ENCODE results near the gene IL3RA.
"Not testable (repeated sequence)": the region's sequence is repeated elsewhere in the genome, so short reads cannot be mapped to it uniquely, and the experiment has no call there.

The IL3RA gene

DNA sequence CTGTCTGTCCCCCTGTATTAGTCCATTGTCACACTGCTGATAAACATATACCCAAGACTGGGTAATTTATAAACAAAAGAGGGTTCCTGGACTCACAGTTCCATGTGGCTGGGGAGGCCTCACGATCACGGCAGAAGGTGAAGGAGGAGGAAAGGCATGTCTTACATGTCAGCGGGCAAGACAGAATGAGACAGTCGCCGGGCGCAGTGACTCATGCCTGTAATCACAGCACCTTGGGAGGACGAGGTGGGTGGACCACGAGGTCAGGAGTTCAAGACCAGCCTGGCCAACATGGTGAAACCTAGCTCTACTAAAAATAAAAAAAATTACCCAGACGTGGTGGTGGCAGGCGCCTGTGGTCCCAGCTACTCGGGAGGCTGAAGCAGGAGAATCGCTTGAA, 24.7 kb downstream of the IL3RA start:
- H3K27me3 ChIP-seq (ENCODE audit: control insufficient read depth, insufficient read depth, low read length) = no peaks in the 10 kb centered on the region
- H3K4me3 ChIP-seq (ENCODE audit: low read depth, low read length) = no peak overlapping the region
- no peaks in the 10 kb centered on the region for H3K9me3 ChIP-seq (ENCODE audit: control insufficient read depth, insufficient read depth, low read length)
- H3K9ac ChIP-seq (ENCODE audit: low read depth, low read length) = no peak overlapping the region
- H3K36me3 ChIP-seq (ENCODE audit: control insufficient read depth, insufficient read depth, low read length) = peaks cover 3% of the 10 kb centered on the region
- H3K4me1 ChIP-seq (ENCODE audit: control insufficient read depth, insufficient read depth, low read length) = no peaks in the 10 kb centered on the region

- Histone ChIP-seq H3K4me1 (ENCODE audit: control insufficient read depth, insufficient read depth, low read length) (no peaks in the 10 kb centered on the region), H3K36me3 (ENCODE audit: control insufficient read depth, insufficient read depth, low read length) (peaks cover 3% of the 10 kb centered on the region), H3K4me3 (ENCODE audit: low read depth, low read length) (no peak overlapping the region), H3K9ac (ENCODE audit: low read depth, low read length) (no peak overlapping the region), H3K9me3 (ENCODE audit: control insufficient read depth, insufficient read depth, low read length) (no peaks in the 10 kb centered on the region), H3K27me3 (ENCODE audit: control insufficient read depth, insufficient read depth, low read length) (no peaks in the 10 kb centered on the region)
These were observed 25.3 kb downstream of the IL3RA start for GRCh38 chrX:1361910-1362309.

DNA sequence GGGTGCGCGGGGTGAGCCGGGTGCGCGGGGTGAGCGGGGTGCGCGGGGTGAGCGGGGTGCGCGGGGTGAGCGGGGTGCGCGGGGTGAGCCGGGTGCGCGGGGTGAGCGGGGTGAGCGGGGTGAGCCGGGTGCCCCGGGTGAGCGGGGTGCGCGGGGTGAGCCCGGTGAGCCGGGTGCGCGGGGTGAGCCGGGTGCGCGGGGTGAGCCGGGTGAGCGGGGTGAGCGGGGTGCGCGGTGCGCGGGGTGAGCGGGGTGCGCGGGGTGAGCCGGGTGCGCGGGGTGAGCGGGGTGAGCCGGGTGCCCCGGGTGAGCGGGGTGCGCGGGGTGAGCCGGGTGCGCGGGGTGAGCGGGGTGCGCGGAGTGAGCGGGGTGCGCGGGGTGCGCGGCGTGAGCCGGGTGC, 29.8 kb downstream of the IL3RA start:
- not testable (repeated sequence) for H3K9me3 ChIP-seq (ENCODE audit: control insufficient read depth, insufficient read depth, low read length); H3K4me3 ChIP-seq (ENCODE audit: low read depth, low read length); H3K4me1 ChIP-seq (ENCODE audit: control insufficient read depth, insufficient read depth, low read length); H3K36me3 ChIP-seq (ENCODE audit: control insufficient read depth, insufficient read depth, low read length); H3K9ac ChIP-seq (ENCODE audit: low read depth, low read length); H3K27me3 ChIP-seq (ENCODE audit: control insufficient read depth, insufficient read depth, low read length)

DNA sequence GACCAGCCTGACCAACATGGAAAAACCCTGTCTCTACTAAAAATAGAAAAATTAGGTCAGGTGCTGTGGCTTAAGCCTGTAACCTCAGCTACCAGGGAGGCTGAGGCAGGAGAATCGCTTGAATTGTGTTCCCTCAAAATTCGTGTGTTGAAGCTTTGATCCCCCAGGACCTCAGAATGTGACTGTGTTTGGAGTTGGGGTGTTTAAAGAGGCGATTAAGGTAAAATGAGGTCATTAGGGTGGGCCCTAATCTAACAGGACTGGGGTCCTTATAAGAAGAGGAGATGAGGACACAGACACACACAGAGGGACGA, 31.8 kb downstream of the IL3RA start:
- H3K9me3 ChIP-seq (ENCODE audit: control insufficient read depth, insufficient read depth, low read length) = no peaks in the 10 kb centered on the region
- H3K9ac ChIP-seq (ENCODE audit: low read depth, low read length) = no peak overlapping the region
- H3K4me3 ChIP-seq (ENCODE audit: low read depth, low read length) = no peak overlapping the region
- H3K36me3 ChIP-seq (ENCODE audit: control insufficient read depth, insufficient read depth, low read length) = no peaks in the 10 kb centered on the region
- no peaks in the 10 kb centered on the region for H3K27me3 ChIP-seq (ENCODE audit: control insufficient read depth, insufficient read depth, low read length)
- H3K4me1 ChIP-seq (ENCODE audit: control insufficient read depth, insufficient read depth, low read length) = no peaks in the 10 kb centered on the region

DNA sequence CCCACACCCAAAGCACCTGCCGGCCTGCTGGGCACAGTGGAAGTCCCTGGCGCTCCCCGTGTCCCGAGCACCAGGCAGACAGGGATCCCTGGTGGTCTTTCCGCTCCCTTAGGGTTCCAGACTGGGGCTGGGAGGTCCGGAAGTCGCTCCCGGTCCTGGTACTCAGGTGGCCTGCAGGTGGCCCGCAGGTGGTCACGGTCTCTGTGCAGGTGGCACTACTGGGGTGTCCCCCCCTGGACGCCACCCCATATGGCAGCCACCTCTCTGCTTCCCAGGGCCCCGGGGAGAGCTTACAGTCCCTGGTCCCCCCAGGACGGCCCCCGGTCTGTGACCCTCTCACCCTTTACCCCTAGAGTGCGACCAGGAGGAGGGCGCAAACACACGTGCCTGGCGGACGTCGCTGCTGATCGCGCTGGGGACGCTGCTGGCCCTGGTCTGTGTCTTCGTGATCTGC, 41.7 kb downstream of the IL3RA start:
- no peaks in the 10 kb centered on the region for H3K27me3 ChIP-seq (ENCODE audit: control insufficient read depth, insufficient read depth, low read length)
- H3K4me3 ChIP-seq (ENCODE audit: low read depth, low read length) = no peak overlapping the region
- no peak overlapping the region for H3K9ac ChIP-seq (ENCODE audit: low read depth, low read length)
- no peaks in the 10 kb centered on the region for H3K36me3 ChIP-seq (ENCODE audit: control insufficient read depth, insufficient read depth, low read length)
- H3K4me1 ChIP-seq (ENCODE audit: control insufficient read depth, insufficient read depth, low read length) = no peaks in the 10 kb centered on the region
- H3K9me3 ChIP-seq (ENCODE audit: control insufficient read depth, insufficient read depth, low read length) = no peaks in the 10 kb centered on the region

DNA sequence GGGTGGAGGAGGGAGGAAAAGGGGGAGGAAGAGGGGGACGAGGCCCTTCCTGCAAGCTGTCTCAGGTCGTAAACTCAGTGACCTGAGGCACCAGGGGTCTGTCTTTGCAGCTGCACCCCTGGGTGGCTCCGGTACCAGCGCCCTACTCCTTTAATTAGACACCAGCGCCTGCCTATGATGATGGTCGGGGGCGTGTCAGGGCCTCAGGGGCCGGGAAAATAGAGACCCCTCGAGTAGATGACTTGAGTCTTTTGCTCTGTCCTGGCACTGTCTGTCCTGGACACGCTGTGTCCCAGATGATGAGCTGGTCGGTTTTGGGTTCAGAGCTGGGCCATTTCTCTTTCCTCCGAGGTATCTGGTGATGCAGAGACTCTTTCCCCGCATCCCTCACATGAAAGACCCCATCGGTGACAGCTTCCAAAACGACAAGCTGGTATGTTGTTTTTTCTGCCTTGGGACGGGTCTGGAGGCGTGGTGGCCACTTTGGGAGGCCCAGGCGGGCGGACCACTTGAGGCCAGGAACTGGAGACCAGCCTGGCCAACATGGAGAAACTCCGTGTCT, 44.2 kb downstream of the IL3RA start:
- Histone ChIP-seq H3K36me3 (ENCODE audit: control insufficient read depth, insufficient read depth, low read length) (peaks cover 13% of the 10 kb centered on the region), H3K9ac (ENCODE audit: low read depth, low read length) (no peak overlapping the region), H3K9me3 (ENCODE audit: control insufficient read depth, insufficient read depth, low read length) (no peaks in the 10 kb centered on the region), H3K4me1 (ENCODE audit: control insufficient read depth, insufficient read depth, low read length) (no peaks in the 10 kb centered on the region), H3K4me3 (ENCODE audit: low read depth, low read length) (no peak overlapping the region), H3K27me3 (ENCODE audit: control insufficient read depth, insufficient read depth, low read length) (no peaks in the 10 kb centered on the region)

GRCh38 chrX:1384658-1385252, 48.2 kb downstream of the IL3RA start:
- Histone ChIP-seq H3K4me3 (ENCODE audit: low read depth, low read length) (no peak overlapping the region), H3K9me3 (ENCODE audit: control insufficient read depth, insufficient read depth, low read length) (no peaks in the 10 kb centered on the region), H3K27me3 (ENCODE audit: control insufficient read depth, insufficient read depth, low read length) (no peaks in the 10 kb centered on the region), H3K9ac (ENCODE audit: low read depth, low read length) (no peak overlapping the region), H3K4me1 (ENCODE audit: control insufficient read depth, insufficient read depth, low read length) (no peaks in the 10 kb centered on the region), H3K36me3 (ENCODE audit: control insufficient read depth, insufficient read depth, low read length) (peaks cover 53% of the 10 kb centered on the region)

GRCh38 chrX:1385253-1386223, 49.0 kb downstream of the IL3RA start:
- peaks cover 60% of the 10 kb centered on the region for H3K36me3 ChIP-seq (ENCODE audit: control insufficient read depth, insufficient read depth, low read length)

GRCh38 chrX:1386338-1387127, 49.9 kb downstream of the IL3RA start:
- Histone ChIP-seq H3K4me1 (ENCODE audit: control insufficient read depth, insufficient read depth, low read length) (no peaks in the 10 kb centered on the region), H3K27me3 (ENCODE audit: control insufficient read depth, insufficient read depth, low read length) (no peaks in the 10 kb centered on the region), H3K9ac (ENCODE audit: low read depth, low read length) (no peak overlapping the region), H3K4me3 (ENCODE audit: low read depth, low read length) (no peak overlapping the region), H3K9me3 (ENCODE audit: control insufficient read depth, insufficient read depth, low read length) (no peaks in the 10 kb centered on the region), H3K36me3 (ENCODE audit: control insufficient read depth, insufficient read depth, low read length) (peaks cover 68% of the 10 kb centered on the region)

More at GRCh38 chrX:1385253-1386223, 49.0 kb downstream of the IL3RA start:
- no peaks in the 10 kb centered on the region for H3K27me3 ChIP-seq (ENCODE audit: control insufficient read depth, insufficient read depth, low read length)
- H3K9ac ChIP-seq (ENCODE audit: low read depth, low read length) = no peak overlapping the region
- no peaks in the 10 kb centered on the region for H3K4me1 ChIP-seq (ENCODE audit: control insufficient read depth, insufficient read depth, low read length)
- H3K4me3 ChIP-seq (ENCODE audit: low read depth, low read length) = no peak overlapping the region
- H3K9me3 ChIP-seq (ENCODE audit: control insufficient read depth, insufficient read depth, low read length) = no peaks in the 10 kb centered on the region

DNA sequence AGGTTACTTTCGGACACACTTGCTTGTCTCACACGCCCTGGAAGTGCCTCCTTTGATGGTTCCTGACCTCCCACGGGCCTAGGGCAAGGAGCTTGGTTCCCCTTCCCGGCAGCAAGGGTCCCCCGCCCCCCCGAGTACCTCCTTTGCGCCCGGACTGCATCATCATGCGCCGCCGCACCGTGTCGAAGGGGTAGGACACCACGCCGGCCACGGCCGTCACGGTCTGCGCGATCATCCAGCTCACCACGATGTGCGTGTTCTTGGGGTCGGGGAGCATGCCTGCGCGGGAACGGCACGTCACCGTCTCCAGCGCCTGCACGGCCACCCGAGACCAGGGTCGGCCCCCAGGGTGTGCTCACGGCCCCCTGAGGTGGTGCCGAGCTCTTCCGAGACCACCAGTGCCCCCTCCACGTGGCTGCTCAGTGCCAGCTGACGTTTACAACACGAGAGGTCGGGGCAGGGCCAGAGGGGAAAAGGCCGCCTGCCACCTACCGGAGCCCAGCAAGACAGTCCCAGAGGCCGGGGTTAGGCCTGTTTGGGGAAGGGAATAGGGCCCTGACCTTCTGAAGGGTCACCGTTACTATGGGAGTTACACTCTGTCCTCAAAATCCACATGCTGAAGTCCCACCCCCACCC, 50.7 kb downstream of the IL3RA start:
- H3K9ac ChIP-seq (ENCODE audit: low read depth, low read length) = no peak overlapping the region
- no peaks in the 10 kb centered on the region for H3K27me3 ChIP-seq (ENCODE audit: control insufficient read depth, insufficient read depth, low read length)
- H3K4me1 ChIP-seq (ENCODE audit: control insufficient read depth, insufficient read depth, low read length) = no peaks in the 10 kb centered on the region
- H3K9me3 ChIP-seq (ENCODE audit: control insufficient read depth, insufficient read depth, low read length) = no peaks in the 10 kb centered on the region
- H3K4me3 ChIP-seq (ENCODE audit: low read depth, low read length) = no peak overlapping the region
- H3K36me3 ChIP-seq (ENCODE audit: control insufficient read depth, insufficient read depth, low read length) = peaks cover 71% of the 10 kb centered on the region

GRCh38 chrX:1388651-1389050, 52.1 kb downstream of the IL3RA start:
- Histone ChIP-seq H3K27me3 (ENCODE audit: control insufficient read depth, insufficient read depth, low read length) (no peaks in the 10 kb centered on the region), H3K9me3 (ENCODE audit: control insufficient read depth, insufficient read depth, low read length) (no peaks in the 10 kb centered on the region), H3K9ac (ENCODE audit: low read depth, low read length) (peak overlapping the region; percentile 37), H3K36me3 (ENCODE audit: control insufficient read depth, insufficient read depth, low read length) (peaks cover 71% of the 10 kb centered on the region), H3K4me3 (ENCODE audit: low read depth, low read length) (no peak overlapping the region), H3K4me1 (ENCODE audit: control insufficient read depth, insufficient read depth, low read length) (no peaks in the 10 kb centered on the region)

Measured in iPS-15b (cell line).